Measurements from ENCODE around the gene SRPK2.

The SRPK2 gene

GRCh38 chr7:105126436-105126975 is 262.2 kb downstream of the SRPK2 start:
- no peak for DNase-seq (ENCODE audit: low read depth)
- no peak for TF ChIP-seq CTCF (conservative IDR thresholded peaks at IDR 0.05; ENCODE audit: low read length)
- no peak overlapping the region for H3K4me3 ChIP-seq (ENCODE audit: low read length)

GRCh38 chr7:105125745-105126144 is 263.0 kb downstream of the SRPK2 start:
- TF ChIP-seq CTCF (conservative IDR thresholded peaks at IDR 0.05; ENCODE audit: low read length), result no peak
- DNase-seq (ENCODE audit: low read depth), result no peak
- no peak overlapping the region for H3K4me3 ChIP-seq (ENCODE audit: low read length)

DNA sequence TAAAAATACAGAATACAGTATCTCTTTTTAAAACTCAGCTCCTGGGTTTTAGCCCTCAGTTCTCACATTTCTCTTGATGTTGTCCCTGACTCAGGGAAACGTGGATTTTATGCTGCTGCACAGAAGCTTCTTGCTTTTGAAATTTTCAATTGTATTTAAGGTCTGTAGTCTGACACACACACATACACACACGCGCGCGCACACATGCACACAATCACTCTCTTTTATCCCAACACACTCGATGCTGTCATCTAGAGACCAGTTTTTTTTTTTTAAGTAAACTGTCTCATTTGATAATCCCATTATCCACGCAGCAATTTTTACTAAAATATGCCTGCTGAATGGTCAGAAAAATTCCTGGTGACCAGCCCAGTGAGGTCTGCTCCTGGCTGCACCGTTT is 266.1 kb downstream of the SRPK2 start:
- H3K4me3 ChIP-seq (ENCODE audit: low read length), result no peak overlapping the region
- DNase-seq (ENCODE audit: low read depth), result no peak
- TF ChIP-seq CTCF (conservative IDR thresholded peaks at IDR 0.05; ENCODE audit: low read length), result no peak

GRCh38 chr7:105118612-105119600 is 269.8 kb downstream of the SRPK2 start:
- no peak overlapping the region for H3K4me3 ChIP-seq (ENCODE audit: low read length)
- no peak for DNase-seq (ENCODE audit: low read depth)
- no peak for TF ChIP-seq CTCF (conservative IDR thresholded peaks at IDR 0.05; ENCODE audit: low read length)

GRCh38 chr7:105112440-105113418 is 276.0 kb downstream of the SRPK2 start:
- H3K4me3 ChIP-seq (ENCODE audit: low read length), result no peak overlapping the region
- DNase-seq (ENCODE audit: low read depth), result no peak
- TF ChIP-seq CTCF (conservative IDR thresholded peaks at IDR 0.05; ENCODE audit: low read length), result no peak

DNA sequence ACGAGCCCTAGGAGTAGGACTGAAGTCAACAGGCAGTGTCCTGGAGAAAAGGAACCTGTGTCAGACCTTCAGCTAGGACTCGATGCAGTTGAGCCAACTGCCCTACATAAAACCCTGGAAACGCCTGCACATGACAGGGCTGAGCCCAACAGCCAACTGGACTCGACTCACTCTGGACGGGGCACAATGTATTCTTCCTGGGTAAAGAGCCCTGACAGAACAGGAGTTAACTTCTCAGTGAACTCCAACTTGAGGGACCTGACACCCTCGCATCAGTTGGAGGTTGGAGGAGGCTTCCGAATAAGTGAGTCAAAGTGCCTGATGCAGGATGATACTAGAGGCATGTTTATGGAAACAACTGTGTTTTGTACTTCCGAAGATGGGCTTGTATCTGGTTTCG is 281.3 kb downstream of the SRPK2 start:
- TF ChIP-seq CTCF (conservative IDR thresholded peaks at IDR 0.05; ENCODE audit: low read length), result no peak
- DNase-seq (ENCODE audit: low read depth), result no peak
- H3K4me3 ChIP-seq (ENCODE audit: low read length), result no peak overlapping the region
